ENCODE measurements around the gene TMEM43. TPM values are rescaled to one million over a fixed set of nuclear protein-coding genes. Genes with fewer than 3 reads are reported as not detected.

TMEM43 gene
- total and polyA plus RNA-seq, 10 of the 15 experiments (the other 5 are each of a cell fraction or from before 2014, with no cell fraction given): 7.2 to 33.0 (median 18.5) TPM

DNA sequence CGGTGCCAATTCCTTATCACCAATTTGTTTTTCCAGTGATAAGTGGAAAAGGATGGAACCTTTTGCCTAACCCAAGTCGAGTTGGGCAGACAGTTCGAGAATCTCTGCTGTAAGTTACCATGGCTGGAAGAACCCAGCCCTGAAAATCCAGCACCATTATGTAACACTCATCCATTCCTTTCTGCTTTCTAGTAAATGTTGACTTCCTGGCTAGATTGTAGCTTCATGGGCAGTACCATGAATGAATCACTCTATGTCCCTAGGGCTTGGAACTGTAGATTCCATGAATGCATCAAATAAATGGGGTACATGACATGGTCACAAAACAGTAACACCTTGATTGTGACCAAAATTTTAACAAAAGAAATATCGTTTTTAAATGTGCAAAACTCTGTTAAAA, 14.2 kb upstream of the TMEM43 start:
- no peak overlapping the region for H2AFZ ChIP-seq (ENCODE audit: control insufficient read depth, low read depth, low read length)
- no peaks in the 10 kb centered on the region for H4K20me1 ChIP-seq (ENCODE audit: control insufficient read depth, insufficient read depth)
- H3K9me3 ChIP-seq (replicated peaks; ENCODE audit: control insufficient read depth, insufficient read depth, low read length): no peaks in the 10 kb centered on the region
- H3K27ac ChIP-seq (ENCODE audit: control insufficient read depth, insufficient read depth): no peak overlapping the region
- intact Hi-C loops (cut with micrococcal nuclease; ENCODE audit: unreplicated experiment) (no loop called here), in situ Hi-C loops (cut with MboI) (no loop called here)
- H3K9ac ChIP-seq (ENCODE audit: control insufficient read depth, insufficient read depth, low read length): no peak overlapping the region
- no peak overlapping the region for H3K4me3 ChIP-seq
- ChIA-PET CTCF (no interaction called here), RAD21 (ENCODE audit: unreplicated experiment) (no interaction called here), SMC1A (ENCODE audit: uncharacterized antibody, unreplicated experiment) (no interaction called here), POLR2A (no interaction called here)
- no TSS peak for BruUV-seq (replicated peaks)
- no peaks in the 10 kb centered on the region for H3K4me1 ChIP-seq (ENCODE audit: control insufficient read depth, insufficient read depth, low read length)
- FAIRE-seq: no peak
- 94% methylated on average over 4 of the region's 4 CpGs for WGBS (ENCODE audit: insufficient coverage, insufficient replicate concordance, low lambda C conversion rate, missing lambda C conversion rate)
- no peak overlapping the region for H3K4me2 ChIP-seq (ENCODE audit: control insufficient read depth, insufficient read depth)
- no peak for DNase-seq (ENCODE audit: low read depth, low spot score)
- no peaks in the 10 kb centered on the region for H3K79me2 ChIP-seq (ENCODE audit: control insufficient read depth, insufficient read depth, low read length)
- no peaks in the 10 kb centered on the region for H3K27me3 ChIP-seq (replicated peaks in 1 of 2; ENCODE audit: control insufficient read depth in 2 of 2, insufficient read depth in 2 of 2, low read length in 1 of 2)
- peaks cover 8 to 10% of the 10 kb centered on the region in 2 experiments; a peak in 3 of 4 replicates for H3K36me3 ChIP-seq (ENCODE audit: control insufficient read depth in 2 of 2, insufficient read depth in 2 of 2, low read length in 1 of 2)
- no peak for TF ChIP-seq STAT1 (conservative IDR thresholded peaks at IDR 0.05)
- TF ChIP-seq NBN (IDR thresholded peaks at IDR 0.05): no peak
- no peak for TF ChIP-seq POLR2A (IDR thresholded peaks at IDR 0.05; ENCODE audit: low read depth, low read length)
- TF ChIP-seq, protein P1, sequence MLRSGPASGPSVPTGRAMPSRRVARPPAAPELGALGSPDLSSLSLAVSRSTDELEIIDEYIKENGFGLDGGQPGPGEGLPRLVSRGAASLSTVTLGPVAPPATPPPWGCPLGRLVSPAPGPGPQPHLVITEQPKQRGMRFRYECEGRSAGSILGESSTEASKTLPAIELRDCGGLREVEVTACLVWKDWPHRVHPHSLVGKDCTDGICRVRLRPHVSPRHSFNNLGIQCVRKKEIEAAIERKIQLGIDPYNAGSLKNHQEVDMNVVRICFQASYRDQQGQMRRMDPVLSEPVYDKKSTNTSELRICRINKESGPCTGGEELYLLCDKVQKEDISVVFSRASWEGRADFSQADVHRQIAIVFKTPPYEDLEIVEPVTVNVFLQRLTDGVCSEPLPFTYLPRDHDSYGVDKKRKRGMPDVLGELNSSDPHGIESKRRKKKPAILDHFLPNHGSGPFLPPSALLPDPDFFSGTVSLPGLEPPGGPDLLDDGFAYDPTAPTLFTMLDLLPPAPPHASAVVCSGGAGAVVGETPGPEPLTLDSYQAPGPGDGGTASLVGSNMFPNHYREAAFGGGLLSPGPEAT (IDR thresholded peaks at IDR 0.05; ENCODE audit: low read depth): no peak
- TF ChIP-seq, protein P2, sequence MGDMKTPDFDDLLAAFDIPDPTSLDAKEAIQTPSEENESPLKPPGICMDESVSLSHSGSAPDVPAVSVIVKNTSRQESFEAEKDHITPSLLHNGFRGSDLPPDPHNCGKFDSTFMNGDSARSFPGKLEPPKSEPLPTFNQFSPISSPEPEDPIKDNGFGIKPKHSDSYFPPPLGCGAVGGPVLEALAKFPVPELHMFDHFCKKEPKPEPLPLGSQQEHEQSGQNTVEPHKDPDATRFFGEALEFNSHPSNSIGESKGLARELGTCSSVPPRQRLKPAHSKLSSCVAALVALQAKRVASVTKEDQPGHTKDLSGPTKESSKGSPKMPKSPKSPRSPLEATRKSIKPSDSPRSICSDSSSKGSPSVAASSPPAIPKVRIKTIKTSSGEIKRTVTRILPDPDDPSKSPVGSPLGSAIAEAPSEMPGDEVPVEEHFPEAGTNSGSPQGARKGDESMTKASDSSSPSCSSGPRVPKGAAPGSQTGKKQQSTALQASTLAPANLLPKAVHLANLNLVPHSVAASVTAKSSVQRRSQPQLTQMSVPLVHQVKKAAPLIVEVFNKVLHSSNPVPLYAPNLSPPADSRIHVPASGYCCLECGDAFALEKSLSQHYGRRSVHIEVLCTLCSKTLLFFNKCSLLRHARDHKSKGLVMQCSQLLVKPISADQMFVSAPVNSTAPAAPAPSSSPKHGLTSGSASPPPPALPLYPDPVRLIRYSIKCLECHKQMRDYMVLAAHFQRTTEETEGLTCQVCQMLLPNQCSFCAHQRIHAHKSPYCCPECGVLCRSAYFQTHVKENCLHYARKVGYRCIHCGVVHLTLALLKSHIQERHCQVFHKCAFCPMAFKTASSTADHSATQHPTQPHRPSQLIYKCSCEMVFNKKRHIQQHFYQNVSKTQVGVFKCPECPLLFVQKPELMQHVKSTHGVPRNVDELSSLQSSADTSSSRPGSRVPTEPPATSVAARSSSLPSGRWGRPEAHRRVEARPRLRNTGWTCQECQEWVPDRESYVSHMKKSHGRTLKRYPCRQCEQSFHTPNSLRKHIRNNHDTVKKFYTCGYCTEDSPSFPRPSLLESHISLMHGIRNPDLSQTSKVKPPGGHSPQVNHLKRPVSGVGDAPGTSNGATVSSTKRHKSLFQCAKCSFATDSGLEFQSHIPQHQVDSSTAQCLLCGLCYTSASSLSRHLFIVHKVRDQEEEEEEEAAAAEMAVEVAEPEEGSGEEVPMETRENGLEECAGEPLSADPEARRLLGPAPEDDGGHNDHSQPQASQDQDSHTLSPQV (IDR thresholded peaks at IDR 0.05): no peak
- TF ChIP-seq CEBPB (IDR thresholded peaks at IDR 0.05; ENCODE audit: borderline replicate concordance in 1 of 2, low read depth in 2 of 2, low read length in 2 of 2): no peak
- no peak for TF ChIP-seq JUNB (IDR thresholded peaks at IDR 0.05)
- no peak for TF ChIP-seq POLR2AphosphoS5 (IDR thresholded peaks at IDR 0.05; ENCODE audit: low read length)
- no peak for TF ChIP-seq RBBP5 (conservative IDR thresholded peaks at IDR 0.05)
- TF ChIP-seq ETV6 (conservative IDR thresholded peaks at IDR 0.05 in 1 of 2, IDR thresholded peaks at IDR 0.05 in 1 of 2; ENCODE audit: borderline replicate concordance in 1 of 2, low read depth in 1 of 2): no peak
- no peak for TF ChIP-seq HDAC2 (IDR thresholded peaks at IDR 0.05)
- no peak for TF ChIP-seq MEF2B (IDR thresholded peaks at IDR 0.05; ENCODE audit: partially characterized antibody, poor library complexity, severe bottlenecking)
- no peak for TF ChIP-seq ATF7 (IDR thresholded peaks at IDR 0.05; ENCODE audit: low read depth)
- no peak for TF ChIP-seq SMC3 (IDR thresholded peaks at IDR 0.05; ENCODE audit: borderline replicate concordance, low read length)
- TF ChIP-seq, protein P3, sequence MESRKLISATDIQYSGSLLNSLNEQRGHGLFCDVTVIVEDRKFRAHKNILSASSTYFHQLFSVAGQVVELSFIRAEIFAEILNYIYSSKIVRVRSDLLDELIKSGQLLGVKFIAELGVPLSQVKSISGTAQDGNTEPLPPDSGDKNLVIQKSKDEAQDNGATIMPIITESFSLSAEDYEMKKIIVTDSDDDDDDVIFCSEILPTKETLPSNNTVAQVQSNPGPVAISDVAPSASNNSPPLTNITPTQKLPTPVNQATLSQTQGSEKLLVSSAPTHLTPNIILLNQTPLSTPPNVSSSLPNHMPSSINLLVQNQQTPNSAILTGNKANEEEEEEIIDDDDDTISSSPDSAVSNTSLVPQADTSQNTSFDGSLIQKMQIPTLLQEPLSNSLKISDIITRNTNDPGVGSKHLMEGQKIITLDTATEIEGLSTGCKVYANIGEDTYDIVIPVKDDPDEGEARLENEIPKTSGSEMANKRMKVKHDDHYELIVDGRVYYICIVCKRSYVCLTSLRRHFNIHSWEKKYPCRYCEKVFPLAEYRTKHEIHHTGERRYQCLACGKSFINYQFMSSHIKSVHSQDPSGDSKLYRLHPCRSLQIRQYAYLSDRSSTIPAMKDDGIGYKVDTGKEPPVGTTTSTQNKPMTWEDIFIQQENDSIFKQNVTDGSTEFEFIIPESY (IDR thresholded peaks at IDR 0.05): no peak
- no peak for TF ChIP-seq NR2C1 (IDR thresholded peaks at IDR 0.05)
- no peak for ATAC-seq
